Renal cortical epithelial cell (primary cell): ENCODE measurements around the gene ABCA2. TPM values are rescaled to one million over a fixed set of nuclear protein-coding genes. Genes with fewer than 3 reads are reported as not detected.

Source experiments
- DNase-seq: peaks from one replicate; pipeline ENCODE4 v3.0.0-alpha.2; 2011; ENCODE audit warnings: low read depth
- total RNA-seq: library from RNA; depleted of rRNA; stranded (reverse); fragments of >200 nt; gene quantifications from 2 replicates; pipeline ENCODE4 v1.2.3, GENCODE V29; 2014

ABCA2 gene
- total RNA-seq, 1 donor from 2014 or later = 53.0 TPM

GRCh38 chr9:137000177-137000930 is 27.7 kb downstream of the ABCA2 start:
- DNase-seq = peak; percentile 18

GRCh38 chr9:136997830-136998234 is 30.2 kb downstream of the ABCA2 start:
- peak; percentile 18 for DNase-seq

- DNase-seq = no peak
Observed at GRCh38 chr9:136997371-136997770, 30.7 kb downstream of the ABCA2 start.

GRCh38 chr9:136996361-136997292 is 31.4 kb downstream of the ABCA2 start, which contains the start of gene CLIC3:
CLIC3 (minus strand) TSS chr9:136996568; CDS start chr9:136996543, 25 bp downstream.
- no peak for DNase-seq

- no peak for DNase-seq
Observed at GRCh38 chr9:136995772-136996311, 32.2 kb downstream of the ABCA2 start.

- DNase-seq = no peak
Observed at GRCh38 chr9:136995362-136995761, 32.7 kb downstream of the ABCA2 start.

GRCh38 chr9:136994888-136995230 is 33.2 kb downstream of the ABCA2 start:
- no peak for DNase-seq

GRCh38 chr9:136994180-136994887 is 33.7 kb downstream of the ABCA2 start:
- no peak for DNase-seq

GRCh38 chr9:136992819-136993369 is 35.1 kb downstream of the ABCA2 start:
- DNase-seq = no peak

GRCh38 chr9:136991993-136992818 is 35.8 kb downstream of the ABCA2 start, which contains the start of gene PAXX:
PAXX (plus strand) TSS chr9:136992422; CDS start chr9:136992444, 22 bp downstream.
- peak; percentile 69 for DNase-seq

- DNase-seq = no peak
Observed at GRCh38 chr9:136990242-136990911, 37.7 kb downstream of the ABCA2 start.

- DNase-seq = no peak
Observed at GRCh38 chr9:136988872-136989271, 39.2 kb downstream of the ABCA2 start.

GRCh38 chr9:136985853-136986252 is 42.2 kb downstream of the ABCA2 start:
- DNase-seq = no peak

GRCh38 chr9:136985027-136985602 is 42.9 kb downstream of the ABCA2 start:
- no peak for DNase-seq

GRCh38 chr9:136984464-136985026 is 43.5 kb downstream of the ABCA2 start:
- DNase-seq = no peak

GRCh38 chr9:136983656-136984314 is 44.3 kb downstream of the ABCA2 start:
- DNase-seq = no peak

GRCh38 chr9:136983167-136983566 is 44.9 kb downstream of the ABCA2 start:
- no peak for DNase-seq

- DNase-seq = no peak
Observed at GRCh38 chr9:136982232-136983051, 45.6 kb downstream of the ABCA2 start, which contains the start of gene LCNL1. LCNL1 (plus strand) TSS chr9:136982993; CDS start chr9:136983587, 594 bp downstream.
